H9 (cell line): Measurements from ENCODE around the gene ADAMTS17. TPM values are rescaled to one million over a fixed set of nuclear protein-coding genes. Genes with fewer than 3 reads are reported as not detected.

Source experiments
- DNase-seq: peaks from one replicate; pipeline ENCODE4 v3.0.0-alpha.2; 2017
- H2AFZ ChIP-seq: one replicate; pipeline ENCODE4 v1.6.1; 2013; ENCODE audit warnings: mild to moderate bottlenecking, low read length, control low read depth, moderate library complexity
- H2AK5ac ChIP-seq: 2 replicates; pipeline ENCODE4 v1.6.1; 2013; ENCODE audit warnings: low read length, control low read depth, mixed read lengths; ENCODE audit not compliant: insufficient read length
- H2BK120ac ChIP-seq: one replicate; pipeline ENCODE4 v1.6.1; 2013; ENCODE audit warnings: low read depth, mild to moderate bottlenecking, low read length, control low read depth, inconsistent platforms; ENCODE audit not compliant: poor library complexity, severe bottlenecking
- H2BK12ac ChIP-seq: 2 replicates; pipeline ENCODE4 v1.6.1; 2013; ENCODE audit warnings: low read length, control low read depth, mixed read lengths, low read depth; ENCODE audit not compliant: insufficient read length
- H2BK15ac ChIP-seq: 2 replicates; pipeline ENCODE4 v1.6.1; 2013; ENCODE audit warnings: low read depth, low read length, control low read depth
- H2BK20ac ChIP-seq: one replicate; pipeline ENCODE4 v1.6.1; 2013; ENCODE audit warnings: low read depth, mild to moderate bottlenecking, low read length, control low read depth, inconsistent platforms; ENCODE audit not compliant: poor library complexity, severe bottlenecking
- H2BK5ac ChIP-seq: 2 replicates; pipeline ENCODE4 v1.6.1; 2013; ENCODE audit warnings: low read length, control low read depth, mixed read lengths; ENCODE audit not compliant: insufficient read length
- H3K14ac ChIP-seq: 2 replicates; pipeline ENCODE4 v1.6.1; 2013; ENCODE audit warnings: low read length, control low read depth; ENCODE audit not compliant: insufficient read depth
- H3K18ac ChIP-seq: 2 replicates; pipeline ENCODE4 v1.6.1; 2013; ENCODE audit warnings: low read depth, mild to moderate bottlenecking, mixed read lengths, low read length, control low read depth; ENCODE audit not compliant: insufficient read length
- H3K23ac ChIP-seq: 2 replicates; pipeline ENCODE4 v1.6.1; 2013; ENCODE audit warnings: low read length, control low read depth, mixed read lengths, low read depth; ENCODE audit not compliant: insufficient read length
- H3K23me2 ChIP-seq: 2 replicates; pipeline ENCODE4 v1.6.1; 2013; ENCODE audit warnings: low read depth, mild to moderate bottlenecking, mixed read lengths, low read length, control low read depth; ENCODE audit not compliant: insufficient read length, poor library complexity, severe bottlenecking
- H3K27ac ChIP-seq: 2 replicates; pipeline ENCODE4 v1.5.1; 2013; ENCODE audit warnings: low read length, control low read depth, mixed read lengths, low read depth; ENCODE audit not compliant: insufficient read length
- H3K27me3 ChIP-seq: 2 replicates; pipeline ENCODE4 v1.6.1; 2013; ENCODE audit warnings: low read length, control low read depth, inconsistent platforms; ENCODE audit not compliant: insufficient read depth
- H3K4ac ChIP-seq: 2 replicates; pipeline ENCODE4 v1.6.1; 2013; ENCODE audit warnings: low read depth, mild to moderate bottlenecking, control low read depth, inconsistent platforms, low read length, moderate library complexity
- H3K4me1 ChIP-seq: 2 replicates; pipeline ENCODE4 v1.6.1; 2013; ENCODE audit warnings: low read length, control low read depth, inconsistent platforms; ENCODE audit not compliant: insufficient read depth
- H3K4me2 ChIP-seq: 2 replicates; pipeline ENCODE4 v1.6.1; 2013; ENCODE audit warnings: low read length, control low read depth, mixed read lengths; ENCODE audit not compliant: insufficient read length, insufficient read depth
- H3K56ac ChIP-seq: 2 replicates; pipeline ENCODE4 v1.6.1; 2013; ENCODE audit warnings: low read depth, mild to moderate bottlenecking, mixed read lengths, low read length, control low read depth; ENCODE audit not compliant: insufficient read length
- H3K79me1 ChIP-seq: 2 replicates; pipeline ENCODE4 v1.6.1; 2013; ENCODE audit warnings: low read depth, mild to moderate bottlenecking, moderate library complexity, low read length, control low read depth, inconsistent platforms; ENCODE audit not compliant: insufficient read depth, poor library complexity, severe bottlenecking
- H3K79me2 ChIP-seq: 2 replicates; pipeline ENCODE4 v1.6.1; 2013; ENCODE audit warnings: low read length, control low read depth, inconsistent platforms; ENCODE audit not compliant: insufficient read depth
- H3K9ac ChIP-seq: 2 replicates; pipeline ENCODE4 v1.6.1; 2013; ENCODE audit warnings: low read length, control low read depth, mixed read lengths; ENCODE audit not compliant: insufficient read length; ENCODE audit errors: extremely low read depth
- H3K9me3 ChIP-seq: one replicate; pipeline ENCODE4 v1.6.1; 2013; ENCODE audit warnings: low read depth, low read length, inconsistent platforms; ENCODE audit not compliant: control insufficient read depth
- H3T11ph ChIP-seq: one replicate; pipeline ENCODE4 v1.6.1; 2013; ENCODE audit warnings: mild to moderate bottlenecking, low read length, control low read depth, inconsistent platforms
- H4K20me1 ChIP-seq: one replicate; pipeline ENCODE4 v1.6.1; 2013; ENCODE audit not compliant: control insufficient read depth, insufficient read length, insufficient read depth
- H4K5ac ChIP-seq: 2 replicates; pipeline ENCODE4 v1.6.1; 2013; ENCODE audit warnings: low read depth, mild to moderate bottlenecking, mixed read lengths, low read length, control low read depth; ENCODE audit not compliant: insufficient read length
- H4K8ac ChIP-seq: replicated peaks from 2 replicates; pipeline ENCODE4 v1.6.1; 2013; ENCODE audit warnings: low read length, control low read depth, mixed read lengths, low read depth; ENCODE audit not compliant: insufficient read length
- H4K91ac ChIP-seq: 2 replicates; pipeline ENCODE4 v1.6.1; 2013; ENCODE audit warnings: low read depth, mild to moderate bottlenecking, moderate library complexity, mixed read lengths, low read length, control low read depth; ENCODE audit not compliant: insufficient read length
- H3K27ac Mint-ChIP-seq, 3 experiments: 2 replicates in 2 of 3; 3 replicates in 1 of 3; pipeline ENCODE4 v1.8.0; 2020 to 2021; ENCODE audit warnings: mixed read lengths in 3 of 3, mild to moderate bottlenecking in 1 of 3, moderate library complexity in 1 of 3
- H3K27me3 Mint-ChIP-seq: 2 replicates; pipeline ENCODE4 v1.8.0; 2021; ENCODE audit warnings: low read depth, mild to moderate bottlenecking, moderate library complexity, mixed read lengths
- H3K36me3 Mint-ChIP-seq, 3 experiments: 2 replicates in 2 of 3; 3 replicates in 1 of 3; pipeline ENCODE4 v1.8.0; 2020 to 2021; ENCODE audit warnings: low read depth in 3 of 3, mixed read lengths in 3 of 3; ENCODE audit not compliant: insufficient read depth in 1 of 3
- H3K4me1 Mint-ChIP-seq, 2 experiments: 2 replicates each; pipeline ENCODE4 v1.8.0; 2020; ENCODE audit warnings: mixed read lengths in 2 of 2
- H3K4me3 Mint-ChIP-seq, 2 experiments: 2 replicates in 1 of 2; 3 replicates in 1 of 2; pipeline ENCODE4 v1.8.0; 2020 to 2021; ENCODE audit warnings: mild to moderate bottlenecking in 2 of 2, mixed read lengths in 2 of 2, moderate library complexity in 1 of 2
- H3K9me3 Mint-ChIP-seq, 2 experiments: 2 replicates in 1 of 2; 3 replicates in 1 of 2; pipeline ENCODE4 v1.8.0; 2020; ENCODE audit warnings: mild to moderate bottlenecking in 2 of 2, mixed read lengths in 2 of 2, moderate library complexity in 1 of 2
- WGBS: extraction: QIAGEN DNeasy Blood & Tissue Kit; methylation state at CpG from one replicate; pipeline ENCODE4 v1.1.7; 2013; ENCODE audit warnings: missing lambda C conversion rate, low lambda C conversion rate, mixed read lengths; ENCODE audit not compliant: insufficient read length; ENCODE audit errors: extremely low coverage; 5-methylcytosine and 5-hydroxymethylcytosine counted together
- total RNA-seq: library from RNA; stranded (reverse); gene quantifications from 2 replicates; pipeline ENCODE4 v1.2.1, GENCODE V29; 2021
- TF ChIP-seq, protein P1 (sequence below): fragments of 200-600 bp; sonication (generic); conservative IDR thresholded peaks from 3 replicates; pipeline ENCODE4 v1.8.0; 2021; ENCODE audit warnings: antibody characterized with exemption, mild to moderate bottlenecking

ADAMTS17 gene
- total RNA-seq, 1 experiment from 2014 or later: 2.9 TPM

GRCh38 chr15:100236981-100237720 is 104.6 kb downstream of the ADAMTS17 start:
- Histone ChIP-seq H3K79me1 (no peaks in the 10 kb centered on the region), H4K5ac (no peak overlapping the region), H3K4ac (no peak overlapping the region), H2BK120ac (no peak overlapping the region), H3T11ph (no peak overlapping the region), H3K18ac (peak overlapping the region; percentile 29), H2BK5ac (no peak overlapping the region), H3K23ac (no peak overlapping the region), H3K4me2 (no peak overlapping the region), H3K56ac (no peak overlapping the region), H4K20me1 (no peaks in the 10 kb centered on the region), H3K27me3 (no peaks in the 10 kb centered on the region), H3K4me1 (no peaks in the 10 kb centered on the region), H3K23me2 (no peaks in the 10 kb centered on the region), H3K9me3 (no peaks in the 10 kb centered on the region), H2BK12ac (no peak overlapping the region), H4K8ac (no peak overlapping the region), H2AK5ac (no peak overlapping the region), H3K79me2 (no peaks in the 10 kb centered on the region), H2BK15ac (no peak overlapping the region), H3K14ac (peak overlapping the region; percentile 68; the same call in 1 of the 2 replicates), H2BK20ac (no peak overlapping the region), H4K91ac (no peak overlapping the region), H2AFZ (no peak overlapping the region), H3K27ac (no peak overlapping the region), H3K9ac (no peak overlapping the region)
- Mint-ChIP-seq H3K36me3 (peaks cover 0 to 12% (median 7%) of the 10 kb centered on the region in 3 experiments; a peak in 4 of 7 replicates), H3K27ac (peak overlapping the region in 1 of 3 experiments; percentile 74; a peak in 1 of 7 replicates), H3K27me3 (no peaks in the 10 kb centered on the region), H3K4me1 (peaks cover 0 to 9% of the 10 kb centered on the region in 2 experiments; a peak in 2 of 4 replicates), H3K9me3 (peaks cover 0 to 8% of the 10 kb centered on the region in 2 experiments; a peak in 2 of 5 replicates), H3K4me3 (no peak overlapping the region)
- TF ChIP-seq, protein P1, sequence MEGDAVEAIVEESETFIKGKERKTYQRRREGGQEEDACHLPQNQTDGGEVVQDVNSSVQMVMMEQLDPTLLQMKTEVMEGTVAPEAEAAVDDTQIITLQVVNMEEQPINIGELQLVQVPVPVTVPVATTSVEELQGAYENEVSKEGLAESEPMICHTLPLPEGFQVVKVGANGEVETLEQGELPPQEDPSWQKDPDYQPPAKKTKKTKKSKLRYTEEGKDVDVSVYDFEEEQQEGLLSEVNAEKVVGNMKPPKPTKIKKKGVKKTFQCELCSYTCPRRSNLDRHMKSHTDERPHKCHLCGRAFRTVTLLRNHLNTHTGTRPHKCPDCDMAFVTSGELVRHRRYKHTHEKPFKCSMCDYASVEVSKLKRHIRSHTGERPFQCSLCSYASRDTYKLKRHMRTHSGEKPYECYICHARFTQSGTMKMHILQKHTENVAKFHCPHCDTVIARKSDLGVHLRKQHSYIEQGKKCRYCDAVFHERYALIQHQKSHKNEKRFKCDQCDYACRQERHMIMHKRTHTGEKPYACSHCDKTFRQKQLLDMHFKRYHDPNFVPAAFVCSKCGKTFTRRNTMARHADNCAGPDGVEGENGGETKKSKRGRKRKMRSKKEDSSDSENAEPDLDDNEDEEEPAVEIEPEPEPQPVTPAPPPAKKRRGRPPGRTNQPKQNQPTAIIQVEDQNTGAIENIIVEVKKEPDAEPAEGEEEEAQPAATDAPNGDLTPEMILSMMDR: no peak
- no CpG with 5 or more reads among the region's 15 CpGs for WGBS
- DNase-seq: no peak
